Activated CD4-positive, alpha-beta T cell treated with anti-CD3 and anti-CD28 coated beads, Interleukin-2, amount 10 ng/mL, durations not matched to agents 7 days and 5 days (primary cell): ENCODE results near the gene PRKCZ. TPM values are rescaled to one million over a fixed set of nuclear protein-coding genes. Genes with fewer than 3 reads are reported as not detected.

Experiments used
- CTCF ChIA-PET: fragments of 350-600 bp; sonication (Branson Sonifier 250); formaldehyde crosslinking; loops from one replicate; lab custom pipeline; 2021; ENCODE audit warnings: antibody characterized with exemption; lab: Charles Lee
- POLR2A ChIA-PET: fragments of 350-600 bp; sonication (Branson Sonifier 250); formaldehyde crosslinking; loops from one replicate; lab custom pipeline; 2021; ENCODE audit warnings: antibody characterized with exemption; lab: Charles Lee
- DNase-seq: peaks from one replicate; pipeline ENCODE4 v3.0.0-alpha.2; 2020
- H3K27ac Mint-ChIP-seq: one replicate; pipeline ENCODE4 v1.8.0; 2021; ENCODE audit warnings: mild to moderate bottlenecking, moderate library complexity, mixed read lengths
- H3K27me3 Mint-ChIP-seq: one replicate; pipeline ENCODE4 v1.8.0; 2021; ENCODE audit warnings: mixed read lengths
- H3K36me3 Mint-ChIP-seq: one replicate; pipeline ENCODE4 v1.8.0; 2021; ENCODE audit warnings: low read depth, mixed read lengths
- H3K4me1 Mint-ChIP-seq: one replicate; pipeline ENCODE4 v1.8.0; 2021; ENCODE audit warnings: mixed read lengths
- H3K4me3 Mint-ChIP-seq: one replicate; pipeline ENCODE4 v1.8.0; 2021; ENCODE audit warnings: mild to moderate bottlenecking, moderate library complexity, mixed read lengths
- H3K9me3 Mint-ChIP-seq: one replicate; pipeline ENCODE4 v1.8.0; 2021; ENCODE audit warnings: mixed read lengths
- total RNA-seq, 2 experiments: library from RNA; stranded (reverse); gene quantifications; one replicate each; pipeline ENCODE4 v1.2.3, GENCODE V29; 2021

Gene PRKCZ
- total RNA-seq, 2 experiments from 2014 or later, result 5.1 to 5.6 TPM

GRCh38 chr1:2061065-2061778 is 11.0 kb downstream of the PRKCZ start:
- H3K9me3 Mint-ChIP-seq, result peaks cover 6% of the 10 kb centered on the region
- no peaks in the 10 kb centered on the region for H3K27me3 Mint-ChIP-seq
- CTCF ChIA-PET, result no interaction called here
- H3K4me3 Mint-ChIP-seq, result no peak overlapping the region
- H3K27ac Mint-ChIP-seq, result no peak overlapping the region
- H3K4me1 Mint-ChIP-seq, result no peaks in the 10 kb centered on the region
- POLR2A ChIA-PET, result no interaction called here
- DNase-seq, result no peak
- no peaks in the 10 kb centered on the region for H3K36me3 Mint-ChIP-seq

GRCh38 chr1:2065699-2066098 is 15.5 kb downstream of the PRKCZ start:
- Mint-ChIP-seq H3K36me3 (no peaks in the 10 kb centered on the region), H3K4me1 (no peaks in the 10 kb centered on the region), H3K27ac (no peak overlapping the region), H3K9me3 (peaks cover 7% of the 10 kb centered on the region), H3K4me3 (no peak overlapping the region), H3K27me3 (no peaks in the 10 kb centered on the region)
- ChIA-PET POLR2A (no interaction called here), CTCF (interaction anchor here (0.7 kb wide), 1 partner anchor 38 kb away, joined by 3 read pairs; no protein-coding TSS in a partner anchor)
- DNase-seq, result no peak

GRCh38 chr1:2067393-2067792 is 17.2 kb downstream of the PRKCZ start:
- no peak for DNase-seq
- H3K27me3 Mint-ChIP-seq, result no peaks in the 10 kb centered on the region
- peaks cover 7% of the 10 kb centered on the region for H3K9me3 Mint-ChIP-seq
- ChIA-PET CTCF (no interaction called here), POLR2A (no interaction called here)
- H3K4me1 Mint-ChIP-seq, result no peaks in the 10 kb centered on the region
- no peak overlapping the region for H3K27ac Mint-ChIP-seq
- H3K4me3 Mint-ChIP-seq, result no peak overlapping the region
- H3K36me3 Mint-ChIP-seq, result no peaks in the 10 kb centered on the region

DNA sequence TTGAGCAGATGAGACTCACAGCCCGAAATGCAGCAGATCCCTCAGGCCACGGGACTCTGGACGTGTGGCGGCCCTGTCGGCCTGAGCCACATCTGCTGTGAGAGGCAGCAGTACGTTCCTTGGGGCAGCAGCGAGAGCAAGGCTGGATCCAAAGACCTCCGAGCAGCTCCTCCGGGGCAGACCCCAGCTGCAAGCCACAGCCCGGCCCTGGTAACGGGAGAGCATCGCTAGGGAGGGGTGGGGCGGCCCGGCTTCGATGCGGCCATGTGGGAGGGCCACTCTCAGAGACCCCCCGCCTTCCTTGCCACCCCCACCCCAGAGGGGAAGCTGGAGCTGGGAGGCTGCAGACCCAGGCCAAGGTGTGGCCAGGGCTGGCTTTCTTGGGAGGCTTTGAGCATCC is 17.8 kb downstream of the PRKCZ start:
- Mint-ChIP-seq H3K4me1 (no peaks in the 10 kb centered on the region), H3K27me3 (no peaks in the 10 kb centered on the region), H3K36me3 (no peaks in the 10 kb centered on the region), H3K9me3 (peaks cover 7% of the 10 kb centered on the region), H3K4me3 (no peak overlapping the region), H3K27ac (no peak overlapping the region)
- DNase-seq, result no peak
- ChIA-PET CTCF (no interaction called here), POLR2A (no interaction called here)

GRCh38 chr1:2068951-2069350 is 18.7 kb downstream of the PRKCZ start:
- Mint-ChIP-seq H3K9me3 (peaks cover 7% of the 10 kb centered on the region), H3K36me3 (no peaks in the 10 kb centered on the region), H3K27ac (no peak overlapping the region), H3K4me3 (no peak overlapping the region), H3K27me3 (no peaks in the 10 kb centered on the region), H3K4me1 (no peaks in the 10 kb centered on the region)
- CTCF ChIA-PET, result no interaction called here
- no peak for DNase-seq
- POLR2A ChIA-PET, result no interaction called here

DNA sequence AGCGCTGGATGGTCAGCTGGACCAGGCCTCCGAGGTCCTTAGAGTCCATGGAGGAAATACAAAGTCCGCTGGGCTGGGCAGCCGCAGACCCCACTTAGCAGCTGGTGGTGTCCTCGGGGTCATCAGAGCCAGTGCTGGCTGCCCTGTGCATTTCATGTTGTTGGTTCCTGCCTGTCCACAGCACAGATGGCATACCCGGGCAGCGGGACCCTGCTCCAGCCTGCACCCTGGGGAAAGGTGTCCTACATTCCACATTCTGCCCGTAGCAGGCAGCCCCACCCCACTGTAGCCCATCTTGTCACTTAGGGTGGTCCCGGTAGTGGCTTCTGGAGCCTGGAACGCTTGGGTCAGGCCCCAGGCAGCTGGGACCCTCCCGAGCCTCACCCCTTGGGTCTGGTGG is 19.8 kb downstream of the PRKCZ start:
- peaks cover 7% of the 10 kb centered on the region for H3K9me3 Mint-ChIP-seq
- POLR2A ChIA-PET, result no interaction called here
- H3K27me3 Mint-ChIP-seq, result no peaks in the 10 kb centered on the region
- H3K27ac Mint-ChIP-seq, result no peak overlapping the region
- H3K4me1 Mint-ChIP-seq, result no peaks in the 10 kb centered on the region
- DNase-seq, result no peak
- no peaks in the 10 kb centered on the region for H3K36me3 Mint-ChIP-seq
- CTCF ChIA-PET, result interaction anchor here (0.9 kb wide), 1 partner anchor 25 kb away, joined by 3 read pairs; no protein-coding TSS in a partner anchor
- no peak overlapping the region for H3K4me3 Mint-ChIP-seq

GRCh38 chr1:2070800-2071530 is 20.8 kb downstream of the PRKCZ start:
- no peak for DNase-seq
- Mint-ChIP-seq H3K27ac (no peak overlapping the region), H3K36me3 (no peaks in the 10 kb centered on the region), H3K9me3 (peaks cover 3% of the 10 kb centered on the region), H3K4me3 (no peak overlapping the region), H3K27me3 (no peaks in the 10 kb centered on the region), H3K4me1 (no peaks in the 10 kb centered on the region)
- POLR2A ChIA-PET, result interaction anchor here (0.5 kb wide), 1 partner anchor 70 kb away, joined by 3 read pairs; no protein-coding TSS in a partner anchor
- CTCF ChIA-PET, result interaction anchor here (0.9 kb wide), 1 partner anchor 26 kb away, joined by 3 read pairs; no protein-coding TSS in a partner anchor

- POLR2A ChIA-PET, result no interaction called here
- Mint-ChIP-seq H3K9me3 (peaks cover 5% of the 10 kb centered on the region), H3K4me1 (no peaks in the 10 kb centered on the region), H3K4me3 (no peak overlapping the region), H3K27me3 (no peaks in the 10 kb centered on the region), H3K36me3 (no peaks in the 10 kb centered on the region), H3K27ac (no peak overlapping the region)
- CTCF ChIA-PET, result interaction anchor here (1.2 kb wide), 1 partner anchor 116 kb away, joined by 3 read pairs; no protein-coding TSS in a partner anchor
- no peak for DNase-seq
Measured at GRCh38 chr1:2072109-2072806, 22.0 kb downstream of the PRKCZ start.

DNA sequence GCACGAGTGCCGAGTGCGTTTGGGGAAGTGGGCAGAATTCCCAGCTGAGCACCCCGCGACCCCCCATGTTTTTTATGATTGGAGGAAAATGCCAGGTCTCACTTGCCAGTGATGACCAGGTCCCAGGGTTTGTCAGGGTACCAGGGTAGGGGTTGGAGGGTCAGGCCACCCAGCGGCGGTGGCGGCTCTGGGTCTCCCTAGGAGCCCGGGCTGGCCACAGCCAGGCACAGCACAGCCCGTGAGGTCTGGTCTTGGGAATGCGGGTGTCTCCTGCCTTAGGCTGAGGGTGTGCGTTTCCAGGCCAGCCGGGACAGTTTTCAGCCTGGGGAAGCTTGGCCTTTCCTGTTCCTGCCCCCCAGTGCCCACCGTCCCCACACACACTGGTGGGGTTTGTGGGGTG is 22.7 kb downstream of the PRKCZ start:
- peaks cover 10% of the 10 kb centered on the region for H3K9me3 Mint-ChIP-seq
- DNase-seq, result no peak
- peaks cover 3% of the 10 kb centered on the region for H3K36me3 Mint-ChIP-seq
- H3K27me3 Mint-ChIP-seq, result no peaks in the 10 kb centered on the region
- H3K27ac Mint-ChIP-seq, result no peak overlapping the region
- H3K4me1 Mint-ChIP-seq, result no peaks in the 10 kb centered on the region
- ChIA-PET POLR2A (no interaction called here), CTCF (no interaction called here)
- no peak overlapping the region for H3K4me3 Mint-ChIP-seq

DNA sequence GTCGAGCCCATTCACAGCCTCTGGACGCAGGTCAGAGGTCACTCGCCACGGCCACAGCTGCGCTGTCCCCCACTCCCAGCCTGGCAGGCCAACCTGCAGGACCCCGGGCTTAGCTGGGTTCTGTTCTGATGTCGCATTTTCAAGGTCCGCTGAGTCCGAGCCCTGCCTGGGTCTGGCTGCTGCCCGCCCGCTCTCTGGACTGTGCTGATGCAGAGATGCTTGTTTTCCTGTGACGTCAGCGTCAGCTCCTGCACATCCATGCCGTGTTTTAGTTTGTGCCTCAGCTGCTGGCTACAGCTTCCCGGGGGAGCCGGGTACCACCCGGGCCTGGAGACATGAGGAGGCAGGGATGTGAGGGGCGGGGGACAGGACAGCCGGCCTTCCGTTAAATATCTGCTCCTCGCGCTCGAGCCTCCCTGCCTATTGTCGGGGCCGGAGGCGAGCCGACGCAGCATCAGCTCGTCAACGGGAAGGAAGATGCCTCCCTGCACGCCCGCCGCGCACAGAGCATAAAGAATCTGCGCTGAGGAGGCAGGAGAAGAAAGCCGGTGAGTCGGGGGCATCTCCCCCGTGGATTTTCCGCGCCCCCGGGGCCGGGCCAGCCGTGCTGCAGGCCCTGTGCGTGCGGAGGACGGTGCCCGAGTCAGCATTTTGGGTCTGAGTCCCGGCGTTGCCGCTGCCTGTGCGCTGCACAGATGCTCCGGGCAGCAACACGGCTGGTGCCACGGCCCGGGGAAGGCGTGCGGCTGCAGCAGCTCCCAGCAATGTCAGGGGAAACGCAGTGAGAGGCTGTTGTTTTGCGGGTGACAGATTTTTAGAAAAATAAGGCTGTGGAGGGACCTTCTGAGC is 23.4 kb downstream of the PRKCZ start:
- ChIA-PET CTCF (no interaction called here), POLR2A (no interaction called here)
- DNase-seq, result no peak
- Mint-ChIP-seq H3K27ac (no peak overlapping the region), H3K27me3 (no peaks in the 10 kb centered on the region), H3K4me1 (no peaks in the 10 kb centered on the region), H3K9me3 (peaks cover 17% of the 10 kb centered on the region), H3K4me3 (no peak overlapping the region), H3K36me3 (peaks cover 10% of the 10 kb centered on the region)

DNA sequence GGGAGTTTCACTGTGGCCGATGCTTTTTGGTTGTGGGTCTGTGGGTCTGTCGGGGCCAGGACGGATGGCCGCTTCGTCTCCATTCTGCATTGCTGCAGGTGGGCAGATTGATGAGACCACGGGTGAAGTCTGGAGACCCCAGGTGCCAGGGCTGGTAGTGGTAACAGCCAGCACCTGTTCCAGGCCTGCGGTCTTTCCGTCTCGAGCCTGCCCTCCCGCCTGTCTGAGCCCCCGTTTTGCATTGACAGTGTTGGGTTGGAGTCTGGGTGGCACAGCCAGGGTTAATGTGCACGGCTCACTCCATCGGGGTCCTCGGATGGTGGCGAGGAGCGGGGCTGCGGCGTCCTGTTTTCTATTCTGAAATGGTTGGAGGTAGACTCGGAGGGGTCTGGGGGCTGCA is 24.2 kb downstream of the PRKCZ start:
- CTCF ChIA-PET, result no interaction called here
- Mint-ChIP-seq H3K4me3 (no peak overlapping the region), H3K9me3 (peaks cover 18% of the 10 kb centered on the region), H3K36me3 (peaks cover 10% of the 10 kb centered on the region), H3K27ac (no peak overlapping the region), H3K27me3 (no peaks in the 10 kb centered on the region), H3K4me1 (no peaks in the 10 kb centered on the region)
- no peak for DNase-seq
- POLR2A ChIA-PET, result no interaction called here

- POLR2A ChIA-PET, result no interaction called here
- H3K27ac Mint-ChIP-seq, result no peak overlapping the region
- no peaks in the 10 kb centered on the region for H3K27me3 Mint-ChIP-seq
- H3K9me3 Mint-ChIP-seq, result peaks cover 22% of the 10 kb centered on the region
- peaks cover 10% of the 10 kb centered on the region for H3K36me3 Mint-ChIP-seq
- CTCF ChIA-PET, result no interaction called here
- H3K4me1 Mint-ChIP-seq, result no peaks in the 10 kb centered on the region
- DNase-seq, result no peak
- no peak overlapping the region for H3K4me3 Mint-ChIP-seq
Measured at GRCh38 chr1:2074944-2075740, 24.9 kb downstream of the PRKCZ start.
